SU-DHL-6 (cell line): ENCODE measurements around the gene XRRA1.

Source experiments
- H2AFZ ChIP-seq: fragments of 200-600 bp; sonication (generic); 2 replicates; pipeline ENCODE4 v1.6.1; 2014; ENCODE audit warnings: low read depth, mild to moderate bottlenecking, moderate library complexity, mixed read lengths, antibody characterized with exemption, low read length; ENCODE audit not compliant: severe bottlenecking
- H3F3A ChIP-seq: fragments of 200-600 bp; shearing (Covaris generic); 2 replicates; pipeline ENCODE4 v1.6.0; 2016; ENCODE audit warnings: antibody characterized with exemption, mild to moderate bottlenecking; ENCODE audit not compliant: insufficient read depth
- H3K27ac ChIP-seq: fragments of 200-600 bp; sonication (generic); 2 replicates; pipeline ENCODE4 v1.5.1; 2016; ENCODE audit warnings: low read depth, mild to moderate bottlenecking, low read length, moderate library complexity, mixed read lengths
- H3K27me3 ChIP-seq: fragments of 200-600 bp; sonication (generic), shearing (Covaris generic); 2 replicates; pipeline ENCODE4 v1.6.0; 2014; ENCODE audit warnings: mild to moderate bottlenecking, low read length
- H3K36me3 ChIP-seq: fragments of 200-600 bp; sonication (generic); 2 replicates; pipeline ENCODE4 v1.6.1; 2014; ENCODE audit warnings: mild to moderate bottlenecking, low read length, mixed read lengths
- H3K4me2 ChIP-seq: fragments of 300-600, 200-600 bp; shearing (Covaris generic), sonication (generic); 2 replicates; pipeline ENCODE4 v1.6.0; 2014; ENCODE audit warnings: low read length, low read depth, mild to moderate bottlenecking; ENCODE audit not compliant: poor library complexity, severe bottlenecking
- H3K4me3 ChIP-seq: fragments of 200-600 bp; sonication (generic); 2 replicates; pipeline ENCODE4 v1.5.1; 2014; ENCODE audit warnings: antibody characterized with exemption, low read length, mild to moderate bottlenecking, mixed read lengths; ENCODE audit not compliant: insufficient read depth, poor library complexity, severe bottlenecking
- H3K79me2 ChIP-seq: fragments of 200-600 bp; sonication (generic); 2 replicates; pipeline ENCODE4 v1.6.1; 2014; ENCODE audit warnings: mild to moderate bottlenecking, low read length, moderate library complexity; ENCODE audit not compliant: insufficient read depth
- H3K9ac ChIP-seq: fragments of 200-600 bp; sonication (generic); 2 replicates; pipeline ENCODE4 v1.7.0; 2014; ENCODE audit warnings: mild to moderate bottlenecking, low read length
- H3K9me2 ChIP-seq: fragments of 200-600 bp; sonication (generic); replicated peaks from 2 replicates; pipeline ENCODE4 v1.6.1; 2014; ENCODE audit warnings: low read length; ENCODE audit not compliant: insufficient read depth
- H3K9me3 ChIP-seq: fragments of 200-600 bp; sonication (generic); 2 replicates; pipeline ENCODE4 v1.6.1; 2014; ENCODE audit warnings: low read length, mixed read lengths; ENCODE audit not compliant: insufficient read depth
- H4K20me1 ChIP-seq: fragments of 200-600 bp; sonication (generic); 2 replicates; pipeline ENCODE4 v1.6.1; 2014; ENCODE audit warnings: low read depth, mild to moderate bottlenecking, antibody characterized with exemption, low read length, moderate library complexity, mixed read lengths
- CTCF ChIP-seq: fragments of 200-600 bp; sonication (generic); IDR thresholded peaks from one replicate; pipeline ENCODE4 v1.5.1; 2017; ENCODE audit warnings: antibody characterized with exemption, mild to moderate bottlenecking, low read length, moderate library complexity; ENCODE audit not compliant: insufficient read depth, poor library complexity, severe bottlenecking
- EZH2phosphoT487 ChIP-seq: fragments of 200-600 bp; sonication (generic), shearing (Covaris generic); conservative IDR thresholded peaks from 2 replicates; pipeline ENCODE4 v1.6.1; 2018; ENCODE audit warnings: mild to moderate bottlenecking, antibody characterized with exemption, low read length, moderate library complexity, mixed read lengths

Gene XRRA1

GRCh38 chr11:74846770-74847169 is 102.1 kb downstream of the XRRA1 start:
- H4K20me1 ChIP-seq, result no peaks in the 10 kb centered on the region
- TF ChIP-seq CTCF, result no peak
- no peaks in the 10 kb centered on the region for H3K36me3 ChIP-seq
- H3K4me3 ChIP-seq, result no peak overlapping the region
- H3F3A ChIP-seq, result no peaks in the 10 kb centered on the region
- H3K79me2 ChIP-seq, result no peaks in the 10 kb centered on the region
- H3K4me2 ChIP-seq, result no peak overlapping the region
- no peak overlapping the region for H3K9ac ChIP-seq
- no peaks in the 10 kb centered on the region for H3K27me3 ChIP-seq
- no peaks in the 10 kb centered on the region for H3K9me2 ChIP-seq
- no peaks in the 10 kb centered on the region for H3K9me3 ChIP-seq
- H3K27ac ChIP-seq, result no peak overlapping the region
- no peak overlapping the region for H2AFZ ChIP-seq

GRCh38 chr11:74845978-74846517 is 102.8 kb downstream of the XRRA1 start:
- Histone ChIP-seq H3K79me2 (no peaks in the 10 kb centered on the region), H3K9ac (no peak overlapping the region), H3K4me3 (no peak overlapping the region), H3K27me3 (no peaks in the 10 kb centered on the region), H3K27ac (no peak overlapping the region), H3K9me3 (no peaks in the 10 kb centered on the region), H4K20me1 (no peaks in the 10 kb centered on the region), H3K36me3 (no peaks in the 10 kb centered on the region), H3K9me2 (no peaks in the 10 kb centered on the region), H3F3A (no peaks in the 10 kb centered on the region), H2AFZ (no peak overlapping the region), H3K4me2 (no peak overlapping the region)
- no peak for TF ChIP-seq CTCF
- no peak for TF ChIP-seq EZH2phosphoT487

DNA sequence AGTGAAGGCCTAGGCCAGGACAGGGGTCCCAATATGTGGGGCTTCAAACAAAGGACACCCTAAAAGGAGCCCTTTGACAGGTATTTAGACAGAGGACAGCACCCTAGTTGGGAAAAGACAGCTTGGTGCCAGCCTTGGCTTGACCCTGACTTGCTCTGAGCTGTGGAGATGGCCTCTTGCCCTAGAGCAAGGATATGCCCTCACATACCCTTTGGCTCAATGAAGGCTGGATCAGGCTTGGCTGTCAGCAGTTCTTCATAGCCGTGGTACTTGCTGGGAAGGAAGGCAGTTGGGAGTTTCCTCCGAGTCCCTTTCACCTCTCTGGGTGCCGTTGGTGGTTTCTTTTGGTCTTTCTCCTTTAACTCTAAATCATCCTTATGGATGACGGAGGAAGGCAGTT is 104.0 kb downstream of the XRRA1 start:
- H2AFZ ChIP-seq, result no peak overlapping the region
- no peaks in the 10 kb centered on the region for H4K20me1 ChIP-seq
- H3K27ac ChIP-seq, result no peak overlapping the region
- no peak overlapping the region for H3K9ac ChIP-seq
- H3K4me3 ChIP-seq, result no peak overlapping the region
- TF ChIP-seq CTCF (no peak), EZH2phosphoT487 (no peak)
- H3F3A ChIP-seq, result no peaks in the 10 kb centered on the region
- no peaks in the 10 kb centered on the region for H3K79me2 ChIP-seq
- H3K4me2 ChIP-seq, result no peak overlapping the region
- H3K9me3 ChIP-seq, result no peaks in the 10 kb centered on the region
- no peaks in the 10 kb centered on the region for H3K36me3 ChIP-seq
- H3K27me3 ChIP-seq, result no peaks in the 10 kb centered on the region
- no peaks in the 10 kb centered on the region for H3K9me2 ChIP-seq

- no peaks in the 10 kb centered on the region for H3K79me2 ChIP-seq
- no peaks in the 10 kb centered on the region for H3F3A ChIP-seq
- H3K36me3 ChIP-seq, result no peaks in the 10 kb centered on the region
- no peaks in the 10 kb centered on the region for H3K27me3 ChIP-seq
- no peak overlapping the region for H3K4me3 ChIP-seq
- TF ChIP-seq EZH2phosphoT487 (no peak), CTCF (no peak)
- no peaks in the 10 kb centered on the region for H3K9me3 ChIP-seq
- H3K9me2 ChIP-seq, result no peaks in the 10 kb centered on the region
- H2AFZ ChIP-seq, result no peak overlapping the region
- H3K4me2 ChIP-seq, result no peak overlapping the region
- H3K27ac ChIP-seq, result no peak overlapping the region
- no peak overlapping the region for H3K9ac ChIP-seq
- no peaks in the 10 kb centered on the region for H4K20me1 ChIP-seq
Observed at GRCh38 chr11:74844072-74844471, 104.8 kb downstream of the XRRA1 start.
